ENCODE measurements around the gene CACNA1B. TPM values are rescaled to one million over a fixed set of nuclear protein-coding genes. Genes with fewer than 3 reads are reported as not detected.

Gene CACNA1B
- total RNA-seq, 1 donor from 2014 or later: under 0.01 TPM

DNA sequence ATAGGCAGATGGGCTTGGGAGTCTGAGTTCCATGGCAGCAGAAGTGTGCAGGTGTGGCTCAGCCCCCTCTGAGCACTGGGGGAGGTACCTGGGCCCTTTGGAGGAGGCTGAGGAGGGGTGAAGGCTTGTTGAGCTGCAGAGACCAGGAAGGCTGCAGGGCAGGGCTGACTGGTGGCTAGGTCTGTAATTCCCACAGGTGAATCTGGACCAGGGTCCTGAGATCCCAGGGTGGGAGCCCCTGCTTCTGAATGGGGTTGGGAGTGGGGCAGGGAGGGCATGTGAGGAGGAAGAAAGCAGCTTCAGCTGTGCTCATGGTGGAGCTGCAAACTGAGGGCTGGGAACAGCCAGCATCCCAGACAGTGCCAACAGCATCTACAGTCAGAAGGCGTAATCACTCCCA lies 111.1 kb downstream of the CACNA1B start:
- no peak overlapping the region for H3K9ac ChIP-seq (ENCODE audit: low read depth in 1 of 3, low read length in 3 of 3)
- H3K27me3 ChIP-seq (ENCODE audit: control insufficient read depth in 3 of 3, insufficient read depth in 3 of 3, low read length in 3 of 3): peaks cover 17 to 47% (median 36%) of the 10 kb centered on the region in 3 donors
- no peak overlapping the region for H3K4me3 ChIP-seq (ENCODE audit: low read length in 3 of 3)
- H3K36me3 ChIP-seq (ENCODE audit: control insufficient read depth in 3 of 3, insufficient read depth in 3 of 3, low read length in 3 of 3): no peaks in the 10 kb centered on the region
- H3K4me1 ChIP-seq (ENCODE audit: control insufficient read depth in 3 of 3, insufficient read depth in 3 of 3, low read length in 3 of 3): no peaks in the 10 kb centered on the region
- H3K9me3 ChIP-seq (ENCODE audit: control insufficient read depth in 3 of 3, low read length in 3 of 3): no peaks in the 10 kb centered on the region
- no peak overlapping the region for H3K27ac ChIP-seq (ENCODE audit: low read depth, low read length)

DNA sequence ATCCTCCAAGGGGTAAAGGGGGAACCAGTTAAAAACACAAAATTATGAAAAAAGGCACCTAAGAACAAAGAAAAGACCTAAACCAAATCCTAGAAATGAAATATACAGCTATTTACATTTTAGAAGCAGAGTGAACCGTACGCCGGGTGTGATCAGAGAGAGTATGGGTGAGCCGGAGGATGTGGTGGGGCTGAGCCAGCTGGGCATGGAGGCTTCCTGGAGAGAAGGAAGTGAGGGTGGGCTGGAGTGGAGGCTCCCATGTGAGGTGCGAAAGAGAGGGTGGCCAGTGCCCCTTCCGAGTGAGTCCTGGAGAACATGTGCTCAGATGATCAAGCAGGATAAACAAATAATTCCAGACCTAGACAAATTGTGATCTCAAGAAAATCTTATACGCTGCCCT lies 111.6 kb downstream of the CACNA1B start:
- no peaks in the 10 kb centered on the region for H3K9me3 ChIP-seq (ENCODE audit: control insufficient read depth in 3 of 3, low read length in 3 of 3)
- H3K9ac ChIP-seq (ENCODE audit: low read depth in 1 of 3, low read length in 3 of 3): no peak overlapping the region
- no peaks in the 10 kb centered on the region for H3K36me3 ChIP-seq (ENCODE audit: control insufficient read depth in 3 of 3, insufficient read depth in 3 of 3, low read length in 3 of 3)
- H3K4me1 ChIP-seq (ENCODE audit: control insufficient read depth in 3 of 3, insufficient read depth in 3 of 3, low read length in 3 of 3): no peaks in the 10 kb centered on the region
- no peak overlapping the region for H3K27ac ChIP-seq (ENCODE audit: low read depth, low read length)
- no peak overlapping the region for H3K4me3 ChIP-seq (ENCODE audit: low read length in 3 of 3)
- H3K27me3 ChIP-seq (ENCODE audit: control insufficient read depth in 3 of 3, insufficient read depth in 3 of 3, low read length in 3 of 3): peaks cover 17 to 44% (median 32%) of the 10 kb centered on the region in 3 donors

DNA sequence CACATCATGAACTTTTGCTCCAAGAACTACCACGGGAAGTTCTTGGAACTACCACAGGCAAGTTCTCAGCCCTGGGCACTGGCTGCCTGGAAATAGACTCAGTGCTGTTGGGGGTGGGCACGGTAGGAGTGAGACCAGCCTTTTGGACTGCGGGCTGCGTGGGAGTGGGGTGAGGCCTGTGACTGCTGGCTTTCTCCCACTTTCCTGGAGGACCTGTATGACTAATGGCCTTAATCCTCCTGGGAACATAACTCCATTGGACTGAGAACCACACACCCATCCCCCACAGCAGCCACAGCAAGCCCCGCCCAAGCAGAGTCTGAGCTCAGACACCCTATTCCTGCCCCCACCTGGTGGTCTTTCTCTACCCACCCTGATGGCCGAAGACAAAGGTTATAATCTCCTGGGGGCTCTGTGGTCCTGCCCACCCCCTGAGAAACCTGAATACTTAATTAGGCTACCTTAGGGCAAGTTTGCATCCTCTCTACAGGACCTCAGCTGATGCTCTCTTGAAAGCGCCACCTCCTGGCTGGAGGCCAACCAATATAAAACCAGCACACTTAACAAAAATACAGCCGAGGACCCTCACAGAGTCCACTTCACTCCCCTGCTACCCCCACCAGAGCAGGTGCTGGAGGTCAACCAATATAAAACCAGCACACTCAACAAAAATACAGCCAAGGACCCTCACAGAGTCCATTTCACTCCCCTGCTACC lies 112.6 kb downstream of the CACNA1B start:
- Histone ChIP-seq H3K9me3 (ENCODE audit: control insufficient read depth in 3 of 3, low read length in 3 of 3) (no peaks in the 10 kb centered on the region), H3K4me3 (ENCODE audit: low read length in 3 of 3) (no peak overlapping the region), H3K36me3 (ENCODE audit: control insufficient read depth in 3 of 3, insufficient read depth in 3 of 3, low read length in 3 of 3) (no peaks in the 10 kb centered on the region), H3K27ac (ENCODE audit: low read depth, low read length) (no peak overlapping the region), H3K27me3 (ENCODE audit: control insufficient read depth in 3 of 3, insufficient read depth in 3 of 3, low read length in 3 of 3) (peaks cover 10 to 34% (median 30%) of the 10 kb centered on the region in 3 donors), H3K9ac (ENCODE audit: low read depth in 1 of 3, low read length in 3 of 3) (no peak overlapping the region), H3K4me1 (ENCODE audit: control insufficient read depth in 3 of 3, insufficient read depth in 3 of 3, low read length in 3 of 3) (no peaks in the 10 kb centered on the region)

DNA sequence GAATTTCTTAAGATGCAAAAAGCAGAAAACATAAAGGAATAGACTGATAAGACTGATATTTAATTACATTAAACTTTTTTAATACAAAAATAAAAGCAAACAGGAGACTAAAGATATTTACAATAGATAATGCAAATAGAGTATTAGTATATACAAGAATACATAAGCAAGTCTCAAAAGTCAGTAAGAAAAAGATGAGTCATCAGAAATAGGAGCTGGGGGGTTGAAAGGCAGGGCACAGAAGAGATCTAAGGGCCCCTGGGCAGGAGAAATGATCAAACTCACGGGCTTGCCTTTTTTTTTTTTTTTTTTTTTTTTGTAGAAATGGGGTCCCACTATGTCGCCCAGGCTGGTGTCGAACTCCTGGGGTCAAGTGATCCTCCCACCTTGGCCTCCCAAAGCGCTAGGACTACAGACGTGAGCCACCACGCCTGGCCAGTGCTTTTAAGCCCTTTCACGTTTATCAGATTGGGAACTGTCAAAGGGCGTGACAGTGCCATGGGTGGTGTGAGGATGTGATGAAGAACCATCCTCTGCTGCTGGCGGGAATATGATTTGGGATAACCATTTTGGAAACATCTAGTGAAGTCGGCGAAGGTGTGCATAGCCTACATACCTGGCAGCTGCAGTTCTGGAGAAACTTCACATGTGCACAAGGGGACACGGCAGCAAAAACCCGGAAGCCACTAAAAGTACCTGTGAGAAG lies 126.1 kb downstream of the CACNA1B start:
- Histone ChIP-seq H3K4me3 (ENCODE audit: low read length in 3 of 3) (no peak overlapping the region), H3K9ac (ENCODE audit: low read depth in 1 of 3, low read length in 3 of 3) (no peak overlapping the region), H3K9me3 (ENCODE audit: control insufficient read depth in 3 of 3, low read length in 3 of 3) (no peaks in the 10 kb centered on the region), H3K27ac (ENCODE audit: low read depth, low read length) (no peak overlapping the region), H3K36me3 (ENCODE audit: control insufficient read depth in 3 of 3, insufficient read depth in 3 of 3, low read length in 3 of 3) (no peaks in the 10 kb centered on the region), H3K27me3 (ENCODE audit: control insufficient read depth in 3 of 3, insufficient read depth in 3 of 3, low read length in 3 of 3) (peaks cover 3 to 17% (median 6%) of the 10 kb centered on the region in 3 donors), H3K4me1 (ENCODE audit: control insufficient read depth in 3 of 3, insufficient read depth in 3 of 3, low read length in 3 of 3) (no peaks in the 10 kb centered on the region)

DNA sequence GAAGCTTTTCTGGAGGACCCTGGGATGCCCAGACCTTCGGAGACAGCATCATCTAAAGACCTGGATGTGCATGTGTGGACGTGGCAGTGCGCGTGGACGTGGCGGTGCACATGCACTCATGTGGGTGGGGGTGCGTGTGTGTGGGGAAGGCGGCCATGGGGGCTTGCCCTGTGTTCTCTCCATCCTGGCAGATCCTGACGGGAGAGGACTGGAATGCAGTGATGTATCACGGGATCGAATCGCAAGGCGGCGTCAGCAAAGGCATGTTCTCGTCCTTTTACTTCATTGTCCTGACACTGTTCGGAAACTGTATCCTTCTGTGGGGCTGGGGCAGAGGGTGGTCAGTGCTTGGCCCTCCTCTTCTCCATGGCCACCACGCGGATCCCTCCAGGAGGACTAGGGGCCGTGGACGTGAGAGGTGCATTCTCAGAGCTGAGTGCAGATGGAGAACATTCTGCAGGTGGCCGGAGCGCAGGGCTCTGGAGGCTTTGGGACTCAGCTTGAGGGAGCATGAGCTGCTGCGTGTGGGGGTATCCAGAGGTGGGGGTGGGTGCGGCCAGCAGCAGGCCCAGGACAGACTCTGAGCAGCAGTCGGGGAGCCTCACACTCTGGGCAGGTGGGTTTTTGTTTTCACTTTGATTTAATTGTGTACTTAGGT lies 129.1 kb downstream of the CACNA1B start:
- Histone ChIP-seq H3K4me1 (ENCODE audit: control insufficient read depth in 3 of 3, insufficient read depth in 3 of 3, low read length in 3 of 3) (no peaks in the 10 kb centered on the region), H3K27me3 (ENCODE audit: control insufficient read depth in 3 of 3, insufficient read depth in 3 of 3, low read length in 3 of 3) (peaks cover 3 to 20% (median 16%) of the 10 kb centered on the region in 3 donors), H3K9ac (ENCODE audit: low read depth in 1 of 3, low read length in 3 of 3) (no peak overlapping the region), H3K27ac (ENCODE audit: low read depth, low read length) (no peak overlapping the region), H3K9me3 (ENCODE audit: control insufficient read depth in 3 of 3, low read length in 3 of 3) (no peaks in the 10 kb centered on the region), H3K36me3 (ENCODE audit: control insufficient read depth in 3 of 3, insufficient read depth in 3 of 3, low read length in 3 of 3) (no peaks in the 10 kb centered on the region), H3K4me3 (ENCODE audit: low read length in 3 of 3) (no peak overlapping the region)

DNA sequence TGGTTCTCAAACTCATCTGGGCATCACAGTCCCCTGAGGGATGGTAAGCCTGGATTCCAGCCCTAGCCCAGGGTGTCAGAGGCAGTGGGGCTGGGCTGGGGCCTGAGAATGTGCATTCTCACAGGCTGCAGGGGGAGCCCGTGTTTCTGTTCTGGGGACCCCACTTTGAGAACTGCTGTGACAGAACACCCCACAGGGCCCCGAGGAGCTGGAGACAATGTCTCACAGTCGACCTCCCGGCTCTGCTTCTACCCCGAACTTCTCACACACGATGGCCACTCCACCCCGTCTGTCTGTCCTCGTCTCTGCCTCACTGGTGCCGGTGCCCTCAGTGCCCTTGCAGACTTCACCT lies 130.0 kb downstream of the CACNA1B start:
- H3K9ac ChIP-seq (ENCODE audit: low read depth in 1 of 3, low read length in 3 of 3): no peak overlapping the region
- peaks cover 3 to 20% (median 16%) of the 10 kb centered on the region in 3 donors for H3K27me3 ChIP-seq (ENCODE audit: control insufficient read depth in 3 of 3, insufficient read depth in 3 of 3, low read length in 3 of 3)

DNA sequence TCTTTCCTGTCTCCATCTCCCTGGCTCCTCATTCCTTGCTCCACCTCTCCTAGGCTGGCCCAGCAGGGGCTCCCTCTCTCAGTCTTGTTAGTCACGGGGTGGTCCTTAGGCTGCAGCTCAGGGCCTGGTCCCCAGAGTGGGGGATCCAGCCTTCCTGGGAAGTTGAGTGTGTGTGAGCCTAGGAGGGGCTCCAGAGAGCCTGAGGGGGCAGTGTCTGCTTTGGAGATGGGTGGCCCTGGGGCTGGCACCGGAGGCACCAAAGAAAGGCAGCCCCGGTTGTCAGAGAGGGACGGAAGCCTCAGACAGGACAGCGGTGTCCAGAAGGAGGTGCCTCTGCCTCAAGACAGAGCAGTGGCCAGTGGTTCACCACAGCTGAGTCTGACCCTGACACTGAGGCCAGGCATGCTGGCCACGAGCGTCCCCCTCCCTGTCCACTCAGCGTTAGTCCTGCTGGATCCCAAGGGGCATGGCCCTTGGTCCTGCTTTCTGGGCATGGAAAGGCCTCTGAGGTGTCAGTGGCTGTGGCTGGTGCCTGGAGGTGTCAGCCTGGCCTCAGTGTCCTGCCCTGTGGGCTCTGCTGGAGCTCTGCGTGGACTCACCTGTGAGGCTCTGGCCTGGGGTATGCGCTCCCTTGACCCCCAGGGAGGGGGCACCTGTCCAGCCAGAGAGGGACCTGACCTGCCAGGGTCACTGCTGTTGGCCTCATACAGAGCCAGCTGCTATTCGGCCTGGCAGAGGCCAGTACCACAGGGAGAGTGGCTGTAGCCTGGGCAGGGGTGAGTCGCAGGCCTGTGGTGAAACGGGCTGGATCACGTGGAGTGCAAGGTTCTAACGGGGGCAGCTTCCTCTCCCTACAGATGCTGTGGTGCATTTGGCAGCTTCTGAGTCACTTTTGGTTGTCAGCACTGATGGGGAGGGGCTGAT lies 130.6 kb downstream of the CACNA1B start:
- Histone ChIP-seq H3K27me3 (ENCODE audit: control insufficient read depth in 3 of 3, insufficient read depth in 3 of 3, low read length in 3 of 3) (peaks cover 3 to 20% (median 16%) of the 10 kb centered on the region in 3 donors), H3K4me1 (ENCODE audit: control insufficient read depth in 3 of 3, insufficient read depth in 3 of 3, low read length in 3 of 3) (no peaks in the 10 kb centered on the region), H3K9me3 (ENCODE audit: control insufficient read depth in 3 of 3, low read length in 3 of 3) (no peaks in the 10 kb centered on the region), H3K36me3 (ENCODE audit: control insufficient read depth in 3 of 3, insufficient read depth in 3 of 3, low read length in 3 of 3) (no peaks in the 10 kb centered on the region), H3K4me3 (ENCODE audit: low read length in 3 of 3) (no peak overlapping the region), H3K9ac (ENCODE audit: low read depth in 1 of 3, low read length in 3 of 3) (no peak overlapping the region), H3K27ac (ENCODE audit: low read depth, low read length) (no peak overlapping the region)

More for the DNA sequence above, 130.0 kb downstream of the CACNA1B start:
- no peaks in the 10 kb centered on the region for H3K36me3 ChIP-seq (ENCODE audit: control insufficient read depth in 3 of 3, insufficient read depth in 3 of 3, low read length in 3 of 3)
- no peaks in the 10 kb centered on the region for H3K9me3 ChIP-seq (ENCODE audit: control insufficient read depth in 3 of 3, low read length in 3 of 3)
- no peaks in the 10 kb centered on the region for H3K4me1 ChIP-seq (ENCODE audit: control insufficient read depth in 3 of 3, insufficient read depth in 3 of 3, low read length in 3 of 3)
- no peak overlapping the region for H3K4me3 ChIP-seq (ENCODE audit: low read length in 3 of 3)
- no peak overlapping the region for H3K27ac ChIP-seq (ENCODE audit: low read depth, low read length)

DNA sequence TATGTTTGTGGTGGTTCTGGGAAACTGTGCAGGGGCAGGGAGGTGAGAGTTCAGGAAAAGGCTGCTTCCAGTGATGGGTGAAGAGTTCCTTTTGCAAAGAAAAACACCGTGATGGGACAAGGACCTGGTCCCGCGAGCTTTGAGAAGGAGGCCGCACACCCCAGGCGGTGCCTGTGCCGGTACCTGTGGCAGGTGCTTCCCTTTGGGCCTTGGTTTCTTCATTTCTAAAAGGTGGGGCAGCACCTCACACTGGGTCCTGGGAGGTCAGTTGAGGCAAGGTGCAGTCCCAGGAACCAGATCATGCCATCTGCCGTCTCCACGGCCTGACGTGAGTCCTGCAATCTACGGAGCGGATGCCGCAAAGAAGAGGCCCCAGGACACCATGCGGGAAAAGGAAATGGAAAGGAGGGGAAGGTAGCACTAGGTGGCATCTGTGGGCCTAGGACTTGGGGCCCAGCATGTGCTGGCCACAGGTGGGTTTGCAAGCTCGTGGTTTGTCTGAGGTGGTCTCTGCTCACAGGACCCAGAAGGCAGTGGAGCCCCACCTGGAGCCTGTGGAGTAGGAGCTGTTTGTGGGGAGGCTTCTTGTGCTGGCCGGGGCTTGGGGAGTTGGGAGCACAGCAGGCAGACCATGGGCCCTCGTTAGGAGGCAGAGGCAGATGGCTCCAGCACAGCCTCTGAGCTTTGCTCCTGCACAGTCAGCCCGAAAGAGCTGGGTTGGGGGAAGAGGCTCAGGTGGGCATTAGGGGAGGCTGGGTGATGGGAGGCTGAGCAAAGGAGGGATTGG lies 131.6 kb downstream of the CACNA1B start:
- H3K9me3 ChIP-seq (ENCODE audit: control insufficient read depth in 3 of 3, low read length in 3 of 3): no peaks in the 10 kb centered on the region
- no peak overlapping the region for H3K4me3 ChIP-seq (ENCODE audit: low read length in 3 of 3)
- no peak overlapping the region for H3K27ac ChIP-seq (ENCODE audit: low read depth, low read length)
- H3K36me3 ChIP-seq (ENCODE audit: control insufficient read depth in 3 of 3, insufficient read depth in 3 of 3, low read length in 3 of 3): no peaks in the 10 kb centered on the region
- H3K4me1 ChIP-seq (ENCODE audit: control insufficient read depth in 3 of 3, insufficient read depth in 3 of 3, low read length in 3 of 3): no peaks in the 10 kb centered on the region
- H3K27me3 ChIP-seq (ENCODE audit: control insufficient read depth in 3 of 3, insufficient read depth in 3 of 3, low read length in 3 of 3): peaks cover 3 to 20% (median 16%) of the 10 kb centered on the region in 3 donors
- H3K9ac ChIP-seq (ENCODE audit: low read depth in 1 of 3, low read length in 3 of 3): no peak overlapping the region

Data from skeletal muscle tissue (tissue), 4 donors.